Mesendoderm (in vitro differentiated cells): ENCODE results near the gene TSPAN12.

Experiments used
- DNase-seq: peaks from one replicate; pipeline ENCODE4 v3.0.0; 2013
- H2AK5ac ChIP-seq: 2 replicates; pipeline ENCODE4 v1.6.1; 2013; ENCODE audit warnings: low read length, inconsistent platforms
- H2BK120ac ChIP-seq: 2 replicates; pipeline ENCODE4 v1.6.1; 2013; ENCODE audit warnings: low read depth, mild to moderate bottlenecking, low read length, moderate library complexity, mixed read lengths
- H2BK15ac ChIP-seq: replicated peaks from 2 replicates; pipeline ENCODE4 v1.6.1; 2013; ENCODE audit warnings: low read depth, mild to moderate bottlenecking, moderate library complexity
- H2BK5ac ChIP-seq: 2 replicates; pipeline ENCODE4 v1.6.1; 2013; ENCODE audit warnings: low read length, inconsistent platforms
- H3K18ac ChIP-seq: 2 replicates; pipeline ENCODE4 v1.6.1; 2013; ENCODE audit warnings: mild to moderate bottlenecking, low read length, mixed read lengths
- H3K23ac ChIP-seq: one replicate; pipeline ENCODE4 v1.6.1; 2013; ENCODE audit warnings: low read length
- H3K27ac ChIP-seq: 2 replicates; pipeline ENCODE4 v1.5.1; 2013; ENCODE audit warnings: low read depth, mild to moderate bottlenecking, inconsistent platforms, low read length, moderate library complexity
- H3K27me3 ChIP-seq: 2 replicates; pipeline ENCODE4 v1.6.1; 2013; ENCODE audit warnings: low read length, control low read depth, mild to moderate bottlenecking, inconsistent platforms; ENCODE audit not compliant: insufficient read depth, poor library complexity
- H3K36me3 ChIP-seq: 2 replicates; pipeline ENCODE4 v1.6.1; 2013; ENCODE audit warnings: low read length, inconsistent platforms; ENCODE audit not compliant: control insufficient read depth, insufficient read depth
- H3K4ac ChIP-seq: one replicate; pipeline ENCODE4 v1.6.1; 2013; ENCODE audit warnings: low read depth, mild to moderate bottlenecking, low read length, moderate library complexity
- H3K4me1 ChIP-seq: 2 replicates; pipeline ENCODE4 v1.6.1; 2013; ENCODE audit warnings: low read depth, low read length, inconsistent platforms; ENCODE audit not compliant: control insufficient read depth
- H3K4me2 ChIP-seq: 2 replicates; pipeline ENCODE4 v1.6.1; 2013; ENCODE audit warnings: low read length
- H3K4me3 ChIP-seq: 2 replicates; pipeline ENCODE4 v1.5.1; 2013; ENCODE audit warnings: mild to moderate bottlenecking, low read length
- H3K56ac ChIP-seq: one replicate; pipeline ENCODE4 v1.6.1; 2013; ENCODE audit warnings: low read length
- H3K79me1 ChIP-seq: 2 replicates; pipeline ENCODE4 v1.6.1; 2013; ENCODE audit warnings: low read length, inconsistent platforms
- H3K79me2 ChIP-seq: 2 replicates; pipeline ENCODE4 v1.6.1; 2013; ENCODE audit warnings: mild to moderate bottlenecking, low read length; ENCODE audit not compliant: control insufficient read depth, insufficient read depth
- H3K9ac ChIP-seq: 2 replicates; pipeline ENCODE4 v1.6.1; 2013; ENCODE audit warnings: low read length, inconsistent platforms
- H4K5ac ChIP-seq: one replicate; pipeline ENCODE4 v1.6.1; 2013; ENCODE audit warnings: low read length
- H4K8ac ChIP-seq: one replicate; pipeline ENCODE4 v1.6.1; 2013; ENCODE audit warnings: low read depth, mild to moderate bottlenecking, control low read depth, low read length, moderate library complexity
- WGBS: extraction: QIAGEN DNeasy Blood & Tissue Kit; methylation state at CpG from one replicate; pipeline ENCODE4 v1.1.7; 2013; ENCODE audit warnings: low lambda C conversion rate, missing lambda C conversion rate; ENCODE audit not compliant: insufficient coverage; ENCODE audit errors: extremely low coverage; 5-methylcytosine and 5-hydroxymethylcytosine counted together

The TSPAN12 gene

DNA sequence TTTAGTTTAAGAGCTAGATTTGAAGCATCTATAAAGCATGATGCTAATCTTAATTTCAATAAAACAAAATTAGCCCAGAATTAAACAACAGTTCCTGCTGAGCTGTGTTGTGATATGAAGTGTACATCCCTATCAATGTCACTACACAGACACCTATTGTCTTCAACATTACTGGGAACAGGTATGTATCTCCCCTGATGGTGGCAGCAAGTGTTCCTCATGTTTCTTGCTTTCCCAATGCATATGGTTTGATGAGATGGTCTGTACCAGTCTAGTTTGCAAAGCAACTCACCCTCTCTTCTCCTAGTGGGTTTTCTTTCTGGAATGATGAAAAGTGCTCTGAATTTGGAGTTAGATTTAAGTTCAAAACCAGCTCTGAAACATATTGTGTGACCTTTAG, 38.1 kb downstream of the TSPAN12 start:
- Histone ChIP-seq H3K56ac (no peak overlapping the region), H2BK15ac (no peak overlapping the region), H2BK120ac (no peak overlapping the region), H3K79me1 (no peaks in the 10 kb centered on the region), H3K4me1 (peaks cover 4% of the 10 kb centered on the region), H4K5ac (no peak overlapping the region), H3K18ac (no peak overlapping the region), H3K36me3 (no peaks in the 10 kb centered on the region), H3K9ac (no peak overlapping the region), H3K4me2 (no peak overlapping the region), H3K4ac (no peak overlapping the region), H3K27me3 (no peaks in the 10 kb centered on the region), H3K27ac (no peak overlapping the region), H4K8ac (no peak overlapping the region), H3K79me2 (no peaks in the 10 kb centered on the region), H3K4me3 (no peak overlapping the region), H2AK5ac (no peak overlapping the region), H2BK5ac (no peak overlapping the region), H3K23ac (no peak overlapping the region)
- no peak for DNase-seq

DNA sequence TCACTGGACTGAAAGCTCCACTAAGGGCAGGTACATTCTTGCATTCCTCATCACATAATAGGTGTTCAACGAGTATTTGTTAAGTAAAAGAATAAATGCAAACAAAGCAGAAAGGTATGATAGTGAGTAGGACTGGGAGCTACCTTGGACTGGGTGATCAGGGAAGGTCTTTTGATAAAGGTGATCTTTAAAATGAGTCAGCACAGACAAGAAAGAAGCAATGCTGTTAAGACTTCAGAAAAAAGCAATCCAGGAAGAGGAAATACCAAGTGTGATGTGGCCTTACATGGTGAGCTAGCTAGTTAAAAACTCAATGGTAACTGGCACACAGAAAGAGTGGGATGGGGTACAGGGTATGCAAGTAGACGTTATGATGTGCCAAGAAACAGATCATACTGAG, 40.1 kb downstream of the TSPAN12 start:
- Histone ChIP-seq H3K4me3 (no peak overlapping the region), H2BK5ac (no peak overlapping the region), H3K4ac (no peak overlapping the region), H3K36me3 (no peaks in the 10 kb centered on the region), H3K9ac (no peak overlapping the region), H3K23ac (no peak overlapping the region), H3K18ac (no peak overlapping the region), H3K79me2 (no peaks in the 10 kb centered on the region), H3K4me1 (peaks cover 4% of the 10 kb centered on the region), H4K5ac (no peak overlapping the region), H3K4me2 (no peak overlapping the region), H2BK15ac (no peak overlapping the region), H3K79me1 (no peaks in the 10 kb centered on the region), H2BK120ac (no peak overlapping the region), H3K27ac (no peak overlapping the region), H3K27me3 (no peaks in the 10 kb centered on the region), H2AK5ac (no peak overlapping the region), H3K56ac (no peak overlapping the region), H4K8ac (no peak overlapping the region)
- WGBS, result no CpG with 5 or more reads among the region's 2 CpGs
- DNase-seq, result no peak

DNA sequence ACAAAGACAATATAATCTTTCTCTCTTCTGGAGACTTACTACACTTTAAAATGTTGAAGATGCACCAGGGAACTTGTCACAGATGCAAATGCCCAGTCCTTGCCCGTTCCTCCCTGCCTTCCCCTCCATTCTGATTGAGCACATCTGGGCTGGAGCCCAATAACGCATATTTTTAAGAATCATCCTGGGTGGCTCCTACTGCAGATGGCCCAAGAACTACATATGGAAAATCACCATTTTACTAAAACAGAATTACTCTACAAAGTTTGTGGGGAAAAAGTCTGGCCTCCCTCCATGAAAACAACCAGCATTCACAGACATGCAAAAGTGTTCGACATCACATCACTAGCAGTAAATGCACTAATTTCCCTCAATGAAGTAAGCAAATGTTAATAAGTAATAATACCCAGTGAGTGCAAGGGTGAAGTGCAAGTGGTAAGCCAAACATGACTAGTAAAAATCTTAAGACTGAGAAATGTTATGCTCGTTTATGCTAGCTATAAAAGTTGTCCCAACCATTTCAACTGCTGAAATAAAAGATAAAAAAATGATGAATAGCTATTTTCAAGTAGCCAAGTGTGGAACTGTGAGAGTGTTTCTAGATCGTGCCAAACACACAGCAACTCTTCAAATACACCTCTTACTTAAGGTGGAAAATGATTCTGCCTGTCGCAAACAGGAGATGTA, 43.5 kb downstream of the TSPAN12 start:
- H3K79me1 ChIP-seq, result no peaks in the 10 kb centered on the region

DNA sequence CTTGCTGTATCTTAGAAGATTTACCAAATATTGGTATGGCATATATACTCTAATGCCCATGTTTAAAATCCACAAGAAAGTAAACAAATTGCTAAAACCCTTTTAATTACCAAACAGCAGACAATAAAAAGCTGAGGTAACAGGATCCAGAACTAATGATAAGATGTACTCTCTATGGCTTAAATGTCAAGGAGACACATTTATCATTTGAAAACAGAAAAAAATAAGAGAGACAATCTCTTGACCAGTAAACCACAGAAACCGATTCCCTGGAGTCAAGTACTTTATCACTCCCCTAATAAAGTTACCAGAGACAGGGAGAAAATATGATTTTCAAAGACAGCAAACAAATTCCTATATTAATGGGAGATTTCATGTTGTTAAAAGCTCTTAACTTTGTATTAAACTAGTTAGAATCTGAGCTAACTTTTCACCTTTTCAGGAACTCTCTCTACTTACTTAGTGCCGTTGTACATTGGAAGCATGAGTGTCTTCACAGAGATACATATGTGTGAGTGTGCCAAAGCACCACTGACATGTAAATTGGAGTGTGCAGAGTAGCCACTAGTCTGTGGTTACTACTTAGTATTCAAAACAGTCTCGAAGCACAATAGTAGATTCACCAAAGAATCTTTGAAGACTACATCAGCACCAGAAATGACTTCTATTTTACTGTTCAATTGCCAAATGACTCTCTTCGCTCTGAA, 44.2 kb downstream of the TSPAN12 start:
- Histone ChIP-seq H3K9ac (no peak overlapping the region), H3K4me1 (peaks cover 4% of the 10 kb centered on the region), H4K5ac (no peak overlapping the region), H3K27ac (no peak overlapping the region), H3K23ac (no peak overlapping the region), H3K4ac (no peak overlapping the region), H3K36me3 (no peaks in the 10 kb centered on the region), H2BK5ac (no peak overlapping the region), H3K79me2 (no peaks in the 10 kb centered on the region), H3K79me1 (no peaks in the 10 kb centered on the region), H3K18ac (no peak overlapping the region), H4K8ac (no peak overlapping the region), H3K27me3 (no peaks in the 10 kb centered on the region), H3K56ac (no peak overlapping the region), H2AK5ac (no peak overlapping the region), H3K4me2 (no peak overlapping the region), H2BK15ac (no peak overlapping the region), H2BK120ac (no peak overlapping the region), H3K4me3 (no peak overlapping the region)
- WGBS, result no CpG with 5 or more reads among the region's 4 CpGs
- DNase-seq, result no peak

More for the DNA sequence above, 43.5 kb downstream of the TSPAN12 start:
- Histone ChIP-seq H3K4ac (no peak overlapping the region), H4K5ac (no peak overlapping the region), H3K36me3 (no peaks in the 10 kb centered on the region), H2BK120ac (no peak overlapping the region), H3K9ac (no peak overlapping the region), H3K4me3 (no peak overlapping the region), H2AK5ac (no peak overlapping the region), H3K4me1 (peaks cover 4% of the 10 kb centered on the region), H2BK15ac (no peak overlapping the region), H3K27ac (no peak overlapping the region), H3K27me3 (no peaks in the 10 kb centered on the region), H3K23ac (no peak overlapping the region), H4K8ac (no peak overlapping the region), H3K56ac (no peak overlapping the region), H3K4me2 (no peak overlapping the region), H3K79me2 (no peaks in the 10 kb centered on the region), H2BK5ac (no peak overlapping the region), H3K18ac (no peak overlapping the region)
- no peak for DNase-seq
- no CpG with 5 or more reads among the region's 6 CpGs for WGBS

DNA sequence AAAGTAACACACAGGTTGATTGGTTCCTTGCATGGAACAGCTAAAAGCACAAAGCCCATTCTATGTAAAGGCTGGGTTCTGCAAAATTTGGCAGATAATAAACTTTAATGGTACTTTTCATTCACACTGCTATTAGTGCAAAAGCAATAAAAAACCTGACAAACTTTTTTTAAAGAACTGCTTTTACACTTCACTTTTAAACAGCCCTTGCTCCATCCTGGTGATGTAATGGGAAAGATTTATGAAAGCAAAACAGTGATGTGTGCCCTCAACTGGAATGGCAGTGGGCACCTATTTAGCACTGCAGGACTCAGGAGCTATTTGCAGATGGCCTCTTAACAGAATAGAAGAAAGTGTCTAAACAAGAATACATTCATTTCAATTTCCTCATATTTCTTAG, 44.9 kb downstream of the TSPAN12 start:
- Histone ChIP-seq H3K79me2 (no peaks in the 10 kb centered on the region), H3K4ac (no peak overlapping the region)

DNA sequence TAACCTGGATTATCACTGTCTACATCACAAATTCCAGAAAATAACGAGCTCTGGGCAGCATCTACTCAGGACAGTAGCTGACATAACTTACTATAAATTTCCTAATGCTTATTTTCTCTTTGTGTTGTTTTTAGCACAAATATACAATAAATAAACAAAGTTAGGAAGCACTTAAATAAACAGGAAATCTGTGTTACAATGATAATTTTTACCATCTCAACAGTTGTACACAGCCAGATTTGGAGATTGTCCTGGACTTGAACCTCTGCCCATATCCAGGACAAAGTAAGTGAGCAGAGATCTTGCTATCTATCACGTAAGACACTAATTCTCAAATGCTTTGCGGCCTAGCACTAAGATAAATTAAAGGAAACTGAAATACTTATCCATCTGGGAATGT, 48.7 kb downstream of the TSPAN12 start:
- no peaks in the 10 kb centered on the region for H3K27me3 ChIP-seq
- no peaks in the 10 kb centered on the region for H3K79me2 ChIP-seq
- no peak overlapping the region for H3K9ac ChIP-seq
- no peak overlapping the region for H3K56ac ChIP-seq
- no peak overlapping the region for H3K4me2 ChIP-seq
- H3K4ac ChIP-seq, result no peak overlapping the region
- H4K5ac ChIP-seq, result no peak overlapping the region
- no peak overlapping the region for H3K27ac ChIP-seq
- H3K18ac ChIP-seq, result no peak overlapping the region
- H3K36me3 ChIP-seq, result no peaks in the 10 kb centered on the region
- H3K79me1 ChIP-seq, result no peaks in the 10 kb centered on the region
- H2BK15ac ChIP-seq, result no peak overlapping the region
- H3K23ac ChIP-seq, result no peak overlapping the region
- H2AK5ac ChIP-seq, result no peak overlapping the region
- H4K8ac ChIP-seq, result no peak overlapping the region
- no peak overlapping the region for H2BK120ac ChIP-seq
- WGBS, result no CpG with 5 or more reads among the region's 3 CpGs
- DNase-seq, result no peak
- H3K4me1 ChIP-seq, result no peaks in the 10 kb centered on the region
- no peak overlapping the region for H2BK5ac ChIP-seq
- H3K4me3 ChIP-seq, result no peak overlapping the region

More for the DNA sequence above, 44.9 kb downstream of the TSPAN12 start:
- Histone ChIP-seq H4K8ac (no peak overlapping the region), H3K4me1 (peaks cover 4% of the 10 kb centered on the region), H3K27ac (no peak overlapping the region), H4K5ac (no peak overlapping the region), H2BK15ac (no peak overlapping the region), H3K18ac (no peak overlapping the region), H3K4me3 (no peak overlapping the region), H3K56ac (no peak overlapping the region), H3K4me2 (no peak overlapping the region), H3K79me1 (no peaks in the 10 kb centered on the region), H3K36me3 (no peaks in the 10 kb centered on the region), H2BK5ac (no peak overlapping the region), H3K9ac (no peak overlapping the region), H2BK120ac (no peak overlapping the region), H3K23ac (no peak overlapping the region), H3K27me3 (no peaks in the 10 kb centered on the region), H2AK5ac (no peak overlapping the region)
- DNase-seq, result no peak
